ENCODE measurements around the gene CBX2. TPM values are rescaled to one million over a fixed set of nuclear protein-coding genes. Genes with fewer than 3 reads are reported as not detected.

The CBX2 gene
- polyA plus RNA-seq, 1 of the 3 experiments (the other 2 are of a cell fraction), result 22.4 TPM

- TF ChIP-seq POLR2AphosphoS5 (IDR thresholded peaks at IDR 0.05; ENCODE audit: low read depth, low read length) (no peak), IRF3 (IDR thresholded peaks at IDR 0.05; ENCODE audit: low read depth, low read length) (no peak), MAX (IDR thresholded peaks at IDR 0.05; ENCODE audit: low read depth) (no peak), NFIC (IDR thresholded peaks at IDR 0.05; ENCODE audit: borderline replicate concordance) (no peak), MXI1 (IDR thresholded peaks at IDR 0.05; ENCODE audit: low read depth, low read length) (no peak), TCF12 (IDR thresholded peaks at IDR 0.05) (no peak), MEF2A (IDR thresholded peaks at IDR 0.05; ENCODE audit: borderline replicate concordance, low read depth) (no peak), ZBTB33 (IDR thresholded peaks at IDR 0.05; ENCODE audit: borderline replicate concordance, low read depth) (no peak), RAD21 (IDR thresholded peaks at IDR 0.05; ENCODE audit: low read length) (no peak), RXRA (IDR thresholded peaks at IDR 0.05; ENCODE audit: borderline replicate concordance, low read depth) (no peak), USF1 (IDR thresholded peaks at IDR 0.05; ENCODE audit: borderline replicate concordance, low read depth) (no peak), GABPA (IDR thresholded peaks at IDR 0.05; ENCODE audit: low read depth) (no peak), NRF1 (IDR thresholded peaks at IDR 0.05; ENCODE audit: low read depth, low read length) (no peak), YY1 (IDR thresholded peaks at IDR 0.05; ENCODE audit: low read depth) (no peak), JUND (IDR thresholded peaks at IDR 0.05) (no peak), FOSL2 (IDR thresholded peaks at IDR 0.05; ENCODE audit: borderline replicate concordance, low read depth) (no peak), EP300 (IDR thresholded peaks at IDR 0.05; ENCODE audit: borderline replicate concordance in 1 of 2, low read depth in 1 of 2, low read length in 1 of 2) (no peak), FOXJ3 (CRISPR knock-in tag; IDR thresholded peaks at IDR 0.05) (no peak), RCOR1 (IDR thresholded peaks at IDR 0.05; ENCODE audit: low read length) (no peak), SMC3 (IDR thresholded peaks at IDR 0.05; ENCODE audit: low read depth, low read length) (no peak)
- peaks cover 11% of the 10 kb centered on the region for H3F3A ChIP-seq (replicated peaks; ENCODE audit: insufficient read depth)
- no peak overlapping the region for H2AFZ ChIP-seq (ENCODE audit: low read depth)
- CTCF ChIA-PET, result interaction anchor here (0.8 to 6.6 kb wide), 9 partner anchors 12 to 216 kb away, joined by 3 to 82 read pairs (median 5); partner anchors contain the start of gene CBX4
- no peak overlapping the region for H3K27ac ChIP-seq (ENCODE audit: low read depth in 2 of 2, low read length in 1 of 2)
- no peaks in the 10 kb centered on the region for H3K9me3 ChIP-seq
- 83% methylated on average over 8 of the region's 8 CpGs for WGBS (ENCODE audit: low lambda C conversion rate)
- no peaks in the 10 kb centered on the region for H3K9me2 ChIP-seq
- H3K36me3 ChIP-seq (replicated peaks in 1 of 2; ENCODE audit: control insufficient read depth in 1 of 2, insufficient read depth in 2 of 2, low read length in 1 of 2), result peaks cover 0 to under 1% of the 10 kb centered on the region in 2 experiments
- peaks cover 14% of the 10 kb centered on the region for H3K79me2 ChIP-seq (ENCODE audit: insufficient read depth)
- peaks cover 0 to 12% of the 10 kb centered on the region in 2 experiments; a peak in 3 of 4 replicates for H3K4me1 ChIP-seq (ENCODE audit: control insufficient read depth in 1 of 2, insufficient read depth in 2 of 2, low read depth in 1 of 2, low read length in 1 of 2)
- POLR2A ChIA-PET, result no interaction called here
- H3K4me3 ChIP-seq (ENCODE audit: low read depth in 2 of 2, low read length in 1 of 2), result no peak overlapping the region
- H3K27me3 ChIP-seq (ENCODE audit: insufficient read depth), result peaks cover 27% of the 10 kb centered on the region
- no peak overlapping the region for H3K4me2 ChIP-seq
- DNase-seq, result no peak
- no peak overlapping the region for H3K9ac ChIP-seq
- peaks cover 5% of the 10 kb centered on the region; the same call in 1 of the 2 replicates for H4K20me1 ChIP-seq (ENCODE audit: insufficient read depth)
Measured at GRCh38 chr17:79774561-79774975, 3.4 kb upstream of the CBX2 start.

Measured in SK-N-SH (cell line).